SK-N-SH (cell line): ENCODE results near the gene TBCD. TPM values are rescaled to one million over a fixed set of nuclear protein-coding genes. Genes with fewer than 3 reads are reported as not detected.

Experiments used
- CTCF ChIA-PET: fragments of 300-600, 350-600 bp; formaldehyde crosslinking; extraction: SDS; loops from one replicate; lab custom pipeline; 2021; lab: Yijun Ruan, JAX
- POLR2A ChIA-PET: fragments of 350-600 bp; sonication (Branson Sonifier 250); formaldehyde crosslinking; extraction: SDS; loops from one replicate; lab custom pipeline; 2020; ENCODE audit warnings: antibody characterized with exemption, inconsistent platforms; lab: Yijun Ruan, JAX
- DNase-seq: peaks from one replicate; pipeline ENCODE4 v3.0.0; 2012
- H2AFZ ChIP-seq: fragments of 200-600 bp; sonication (generic); 2 replicates; pipeline ENCODE4 v1.8.1; 2016; ENCODE audit warnings: antibody characterized with exemption, mild to moderate bottlenecking, low read depth
- H3F3A ChIP-seq: fragments of 200-600 bp; sonication (generic); replicated peaks from 2 replicates; pipeline ENCODE3; 2016; ENCODE audit warnings: antibody characterized with exemption, mild to moderate bottlenecking; ENCODE audit not compliant: insufficient read depth
- H3K27ac ChIP-seq, 2 experiments: fragments of 200-500 bp in 1 of 2; fragments of 200-600 bp in 1 of 2; sonication (Bioruptor generic) in 1 of 2; sonication (generic), shearing (Covaris generic) in 1 of 2; 2 replicates each; pipeline versions ENCODE4 v1.5.1 to v1.6.1; 2014 to 2016; ENCODE audit warnings: low read depth in 2 of 2, inconsistent platforms in 1 of 2, low read length in 1 of 2, mild to moderate bottlenecking in 1 of 2, mixed read lengths in 1 of 2
- H3K27me3 ChIP-seq: fragments of 200-600 bp; sonication (generic), shearing (Covaris generic); 2 replicates; pipeline ENCODE4 v1.6.1; 2016; ENCODE audit warnings: mixed run types; ENCODE audit not compliant: insufficient read depth
- H3K36me3 ChIP-seq, 2 experiments: fragments of 200-500 bp in 1 of 2; fragments of 200-600 bp in 1 of 2; sonication (Bioruptor generic) in 1 of 2; sonication (generic) in 1 of 2; replicated peaks in 1 of 2; 2 replicates each; pipeline versions ENCODE3 to v1.5.1; 2014 to 2016; ENCODE audit warnings: low read length in 1 of 2, mild to moderate bottlenecking in 1 of 2; ENCODE audit not compliant: insufficient read depth in 2 of 2, control insufficient read depth in 1 of 2
- H3K4me1 ChIP-seq, 2 experiments: fragments of 200-500 bp in 1 of 2; fragments of 200-600 bp in 1 of 2; sonication (Bioruptor generic) in 1 of 2; sonication (generic), shearing (Covaris generic) in 1 of 2; 2 replicates each; pipeline versions ENCODE4 v1.5.1 to v1.6.1; 2014 to 2016; ENCODE audit warnings: low read depth in 1 of 2, low read length in 1 of 2, mixed run types in 1 of 2; ENCODE audit not compliant: insufficient read depth in 2 of 2, control insufficient read depth in 1 of 2
- H3K4me2 ChIP-seq: fragments of 200-600 bp; sonication (generic), shearing (Covaris generic); 2 replicates; pipeline ENCODE4 v1.6.1; 2017; ENCODE audit warnings: mixed run types
- H3K4me3 ChIP-seq, 2 experiments: fragments of 200-500 bp in 1 of 2; fragments of 200-600 bp in 1 of 2; sonication (Bioruptor generic) in 1 of 2; sonication (generic), shearing (Covaris generic) in 1 of 2; 2 replicates each; pipeline versions ENCODE4 v1.5.1 to v1.8.1; 2014 to 2016; ENCODE audit warnings: low read depth in 2 of 2, inconsistent platforms in 1 of 2, low read length in 1 of 2, mild to moderate bottlenecking in 1 of 2, mixed read lengths in 1 of 2, moderate library complexity in 1 of 2
- H3K79me2 ChIP-seq: fragments of 200-600 bp; sonication (generic); 2 replicates; pipeline ENCODE4 v1.8.1; 2017; ENCODE audit warnings: mild to moderate bottlenecking; ENCODE audit not compliant: insufficient read depth
- H3K9ac ChIP-seq: fragments of 200-600 bp; sonication (generic); 2 replicates; pipeline ENCODE4 v1.6.1; 2017; ENCODE audit warnings: mixed run types
- H3K9me2 ChIP-seq: fragments of 200-600 bp; sonication (generic); 2 replicates; pipeline ENCODE4 v1.6.1; 2017; ENCODE audit warnings: mixed run types
- H3K9me3 ChIP-seq: fragments of 200-600 bp; sonication (generic); 2 replicates; pipeline ENCODE4 v1.6.1; 2017; ENCODE audit warnings: mixed run types, mild to moderate bottlenecking, moderate library complexity
- H4K20me1 ChIP-seq: fragments of 200-600 bp; sonication (generic); 2 replicates; pipeline ENCODE4 v1.6.1; 2017; ENCODE audit warnings: mild to moderate bottlenecking, mixed run types; ENCODE audit not compliant: insufficient read depth
- FOSL2 ChIP-seq: IDR thresholded peaks from 2 replicates; pipeline ENCODE4 v1.4.0; 2012; ENCODE audit warnings: low read depth, mild to moderate bottlenecking, moderate library complexity, borderline replicate concordance
- FOXM1 ChIP-seq: IDR thresholded peaks from 2 replicates; pipeline ENCODE4 v1.4.0; 2012; ENCODE audit warnings: low read depth, mild to moderate bottlenecking
- GABPA ChIP-seq: IDR thresholded peaks from 2 replicates; pipeline ENCODE4 v1.4.0; 2012; ENCODE audit warnings: low read depth, mild to moderate bottlenecking
- GATA2 ChIP-seq: sonication (generic); formaldehyde crosslinking; IDR thresholded peaks from 2 replicates; pipeline ENCODE4 v1.5.0; 2020; ENCODE audit warnings: mild to moderate bottlenecking, missing genetic modification reagents
- JUND ChIP-seq: IDR thresholded peaks from 2 replicates; pipeline ENCODE4 v1.4.0; 2012
- MEF2A ChIP-seq: IDR thresholded peaks from 2 replicates; pipeline ENCODE4 v1.4.0; 2012; ENCODE audit warnings: low read depth, borderline replicate concordance
- MXI1 ChIP-seq: IDR thresholded peaks from 2 replicates; pipeline ENCODE4 v1.6.1; 2012; ENCODE audit warnings: mild to moderate bottlenecking, low read depth, low read length, improper control_type of control experiment
- POLR2AphosphoS5 ChIP-seq: IDR thresholded peaks from 2 replicates; pipeline ENCODE4 v1.6.1; 2012; ENCODE audit warnings: low read depth, low read length
- RCOR1 ChIP-seq: fragments of 150-350 bp; IDR thresholded peaks from 2 replicates; pipeline ENCODE4 v1.6.1; 2017; ENCODE audit warnings: antibody characterized with exemption, low read length
- RXRA ChIP-seq: IDR thresholded peaks from 2 replicates; pipeline ENCODE4 v1.4.0; 2012; ENCODE audit warnings: low read depth, mild to moderate bottlenecking, borderline replicate concordance
- SIN3A ChIP-seq: IDR thresholded peaks from 2 replicates; pipeline ENCODE4 v1.6.1; 2012; ENCODE audit warnings: low read depth, mild to moderate bottlenecking, low read length, moderate library complexity, borderline replicate concordance
- SMC3 ChIP-seq: IDR thresholded peaks from 2 replicates; pipeline ENCODE4 v1.6.1; 2012; ENCODE audit warnings: low read depth, low read length, improper control_type of control experiment
- TCF12 ChIP-seq: IDR thresholded peaks from 2 replicates; pipeline ENCODE4 v1.4.0; 2012
- USF1 ChIP-seq: IDR thresholded peaks from 2 replicates; pipeline ENCODE4 v1.4.0; 2012; ENCODE audit warnings: low read depth, borderline replicate concordance
- WGBS: methylation state at CpG from one replicate; pipeline ENCODE4 v1.1.6; 2017; ENCODE audit warnings: low lambda C conversion rate; 5-methylcytosine and 5-hydroxymethylcytosine counted together
- polyA plus RNA-seq, 3 experiments: library from polyadenylated mRNA; depleted of rRNA; stranded (reverse); fragments of >200 nt; gene quantifications; 2 replicates each; pipeline ENCODE4 v1.2.3, GENCODE V29; 2012
- TF ChIP-seq, protein P1 (sequence below): fragments of 150-350 bp; IDR thresholded peaks from 2 replicates; pipeline ENCODE4 v1.6.1; 2016; ENCODE audit warnings: mild to moderate bottlenecking, low read depth, low read length
- TF ChIP-seq, protein P2 (sequence below): fragments of 150-350 bp; IDR thresholded peaks from 2 replicates; pipeline ENCODE4 v1.6.1; 2017; ENCODE audit warnings: antibody characterized with exemption, low read length, low read depth, borderline replicate concordance
- TF ChIP-seq, protein P3 (sequence below): fragments of 200-600 bp; sonication (generic); IDR thresholded peaks from 2 replicates; pipeline ENCODE4 v1.6.1; 2017; ENCODE audit warnings: antibody characterized with exemption, mild to moderate bottlenecking, moderate library complexity

The TBCD gene
- polyA plus RNA-seq, 1 of the 3 experiments (the other 2 are of a cell fraction), result 107 TPM

GRCh38 chr17:82970067-82970466, 218.2 kb downstream of the TBCD start:
- Histone ChIP-seq H3K9me3 (no peaks in the 10 kb centered on the region), H3K27me3 (no peaks in the 10 kb centered on the region), H3K9me2 (no peaks in the 10 kb centered on the region), H3K9ac (no peak overlapping the region), H2AFZ (no peak overlapping the region), H3K4me1 (peaks cover 0 to 4% of the 10 kb centered on the region in 2 experiments; a peak in 1 of 4 replicates), H3K79me2 (no peaks in the 10 kb centered on the region), H4K20me1 (no peaks in the 10 kb centered on the region), H3K27ac (no peak overlapping the region), H3K4me2 (no peak overlapping the region), H3K4me3 (no peak overlapping the region), H3F3A (no peaks in the 10 kb centered on the region), H3K36me3 (no peaks in the 10 kb centered on the region)
- WGBS, result 66% methylated on average over 10 of the region's 12 CpGs
- POLR2A ChIA-PET, result no interaction called here
- TF ChIP-seq, protein P1, sequence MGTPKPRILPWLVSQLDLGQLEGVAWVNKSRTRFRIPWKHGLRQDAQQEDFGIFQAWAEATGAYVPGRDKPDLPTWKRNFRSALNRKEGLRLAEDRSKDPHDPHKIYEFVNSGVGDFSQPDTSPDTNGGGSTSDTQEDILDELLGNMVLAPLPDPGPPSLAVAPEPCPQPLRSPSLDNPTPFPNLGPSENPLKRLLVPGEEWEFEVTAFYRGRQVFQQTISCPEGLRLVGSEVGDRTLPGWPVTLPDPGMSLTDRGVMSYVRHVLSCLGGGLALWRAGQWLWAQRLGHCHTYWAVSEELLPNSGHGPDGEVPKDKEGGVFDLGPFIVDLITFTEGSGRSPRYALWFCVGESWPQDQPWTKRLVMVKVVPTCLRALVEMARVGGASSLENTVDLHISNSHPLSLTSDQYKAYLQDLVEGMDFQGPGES, result no peak
- TF ChIP-seq GABPA (no peak), MEF2A (no peak), RXRA (no peak), JUND (no peak), USF1 (no peak), MXI1 (no peak), GATA2 (no peak), FOXM1 (no peak), SMC3 (no peak), FOSL2 (no peak), RCOR1 (no peak), POLR2AphosphoS5 (no peak), TCF12 (no peak), SIN3A (no peak)
- TF ChIP-seq, protein P2, sequence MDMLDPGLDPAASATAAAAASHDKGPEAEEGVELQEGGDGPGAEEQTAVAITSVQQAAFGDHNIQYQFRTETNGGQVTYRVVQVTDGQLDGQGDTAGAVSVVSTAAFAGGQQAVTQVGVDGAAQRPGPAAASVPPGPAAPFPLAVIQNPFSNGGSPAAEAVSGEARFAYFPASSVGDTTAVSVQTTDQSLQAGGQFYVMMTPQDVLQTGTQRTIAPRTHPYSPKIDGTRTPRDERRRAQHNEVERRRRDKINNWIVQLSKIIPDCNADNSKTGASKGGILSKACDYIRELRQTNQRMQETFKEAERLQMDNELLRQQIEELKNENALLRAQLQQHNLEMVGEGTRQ, result no peak
- TF ChIP-seq, protein P3, sequence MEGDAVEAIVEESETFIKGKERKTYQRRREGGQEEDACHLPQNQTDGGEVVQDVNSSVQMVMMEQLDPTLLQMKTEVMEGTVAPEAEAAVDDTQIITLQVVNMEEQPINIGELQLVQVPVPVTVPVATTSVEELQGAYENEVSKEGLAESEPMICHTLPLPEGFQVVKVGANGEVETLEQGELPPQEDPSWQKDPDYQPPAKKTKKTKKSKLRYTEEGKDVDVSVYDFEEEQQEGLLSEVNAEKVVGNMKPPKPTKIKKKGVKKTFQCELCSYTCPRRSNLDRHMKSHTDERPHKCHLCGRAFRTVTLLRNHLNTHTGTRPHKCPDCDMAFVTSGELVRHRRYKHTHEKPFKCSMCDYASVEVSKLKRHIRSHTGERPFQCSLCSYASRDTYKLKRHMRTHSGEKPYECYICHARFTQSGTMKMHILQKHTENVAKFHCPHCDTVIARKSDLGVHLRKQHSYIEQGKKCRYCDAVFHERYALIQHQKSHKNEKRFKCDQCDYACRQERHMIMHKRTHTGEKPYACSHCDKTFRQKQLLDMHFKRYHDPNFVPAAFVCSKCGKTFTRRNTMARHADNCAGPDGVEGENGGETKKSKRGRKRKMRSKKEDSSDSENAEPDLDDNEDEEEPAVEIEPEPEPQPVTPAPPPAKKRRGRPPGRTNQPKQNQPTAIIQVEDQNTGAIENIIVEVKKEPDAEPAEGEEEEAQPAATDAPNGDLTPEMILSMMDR, result no peak
- CTCF ChIA-PET, result no interaction called here
- no peak for DNase-seq
